Smooth muscle cell of the brain vasculature (primary cell): ENCODE results near the gene CSNK1E.

Experiments
- DNase-seq: peaks from one replicate; pipeline ENCODE4 v3.0.0-alpha.2; 2012; ENCODE audit warnings: low read depth, low spot score

CSNK1E gene

GRCh38 chr22:38305471-38306448 lies 11.5 kb downstream of the CSNK1E start:
- DNase-seq, result no peak

GRCh38 chr22:38304526-38304925 lies 12.7 kb downstream of the CSNK1E start:
- no peak for DNase-seq

GRCh38 chr22:38303974-38304373 lies 13.3 kb downstream of the CSNK1E start:
- no peak for DNase-seq

DNA sequence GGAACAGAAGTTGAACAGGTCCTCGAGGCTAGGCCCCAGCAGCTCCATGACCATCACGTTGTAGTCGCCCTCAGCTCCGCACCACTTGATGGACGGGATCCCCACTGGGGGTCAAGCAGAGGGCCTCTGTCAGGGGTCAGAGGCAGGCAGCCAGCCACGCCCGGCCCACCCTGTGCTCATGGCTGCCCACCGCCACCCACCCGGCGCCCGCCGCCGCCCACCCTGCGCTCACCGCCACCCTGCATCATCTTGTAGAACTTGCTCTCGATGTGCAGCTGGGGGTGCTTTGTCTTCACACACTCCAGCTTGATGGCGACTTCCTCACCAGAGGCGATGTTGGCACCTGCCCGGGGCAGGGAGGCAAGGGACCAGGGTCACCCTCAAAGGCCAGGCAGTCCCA lies 14.3 kb downstream of the CSNK1E start:
- DNase-seq, result no peak

GRCh38 chr22:38300946-38301345 lies 16.3 kb downstream of the CSNK1E start:
- DNase-seq, result no peak

- no peak for DNase-seq
Observed at GRCh38 chr22:38300197-38300945, 16.9 kb downstream of the CSNK1E start.

- DNase-seq, result no peak
Observed at GRCh38 chr22:38299770-38300102, 17.5 kb downstream of the CSNK1E start.

GRCh38 chr22:38298312-38299005 lies 18.8 kb downstream of the CSNK1E start:
- DNase-seq, result no peak

- no peak for DNase-seq
Observed at GRCh38 chr22:38296372-38296771, 20.9 kb downstream of the CSNK1E start.

DNA sequence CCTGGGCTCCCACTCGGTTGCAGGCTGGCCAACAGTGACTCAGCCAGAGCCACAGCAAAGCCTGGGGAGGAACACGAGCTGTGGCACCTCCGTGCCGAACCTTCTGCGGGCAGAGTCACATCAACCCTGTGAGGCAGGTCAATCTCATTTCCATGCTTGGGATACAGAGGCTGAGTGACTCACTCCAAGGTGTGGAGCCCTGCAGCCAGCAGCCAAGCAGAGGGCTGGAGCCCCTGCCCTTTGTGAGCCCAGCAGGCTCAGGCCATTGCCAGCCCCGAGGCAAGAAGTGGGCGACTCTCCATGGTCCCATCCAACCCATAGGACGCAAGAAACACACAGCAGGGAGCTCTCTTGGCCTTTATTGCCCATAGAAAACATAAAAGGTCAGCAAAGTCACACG lies 21.4 kb downstream of the CSNK1E start:
- no peak for DNase-seq

- DNase-seq, result no peak
Observed at GRCh38 chr22:38295339-38295738, 21.9 kb downstream of the CSNK1E start.

- no peak for DNase-seq
Observed at GRCh38 chr22:38294193-38294592, 23.0 kb downstream of the CSNK1E start.

DNA sequence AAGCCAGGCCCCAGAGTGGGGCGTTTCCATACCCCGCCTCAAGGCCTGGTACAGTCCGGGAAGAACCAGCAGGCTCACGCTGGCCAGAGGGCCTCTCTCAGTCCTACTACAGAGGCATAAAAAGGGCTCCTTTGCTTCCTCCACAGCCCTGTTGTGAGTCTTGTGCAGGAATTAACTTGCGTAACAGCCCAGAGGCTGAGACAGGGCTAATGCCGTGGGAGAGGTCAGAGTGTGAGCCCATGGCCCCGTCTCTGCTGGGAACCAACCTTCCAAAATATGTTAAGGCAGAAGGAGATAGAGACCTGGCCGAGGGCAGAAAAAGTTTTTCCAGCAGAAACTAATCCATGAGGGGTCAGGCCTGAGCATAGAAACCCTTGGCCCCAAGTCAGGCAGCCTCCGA lies 24.5 kb downstream of the CSNK1E start:
- no peak for DNase-seq

DNA sequence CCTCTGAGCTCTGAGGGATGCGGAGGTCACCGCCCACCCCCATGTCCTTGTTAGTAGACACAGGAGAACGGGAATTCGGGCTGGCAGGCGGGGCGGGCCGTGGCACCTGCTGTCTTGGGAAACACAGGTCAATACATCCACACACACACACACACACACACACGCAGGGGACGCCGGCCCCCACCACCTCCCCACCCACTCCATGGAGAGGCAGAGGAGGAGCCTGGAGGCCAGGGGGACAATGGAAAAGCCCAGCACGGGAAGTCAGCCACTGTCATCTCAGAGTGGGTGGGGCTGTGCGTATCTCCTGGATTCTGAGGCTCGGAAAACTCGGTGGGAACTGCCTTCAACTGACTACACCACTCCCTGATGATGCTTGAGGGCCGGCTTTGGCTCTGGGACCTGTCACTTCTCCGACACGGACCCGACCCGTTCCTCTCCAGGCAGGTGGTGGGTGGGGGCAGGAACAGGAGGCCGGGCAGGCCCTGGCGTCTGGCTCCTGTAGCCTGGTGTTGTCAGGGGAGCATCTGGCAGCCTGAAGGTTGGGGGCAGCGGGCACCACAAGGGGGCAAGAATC lies 25.9 kb downstream of the CSNK1E start:
- DNase-seq, result no peak

DNA sequence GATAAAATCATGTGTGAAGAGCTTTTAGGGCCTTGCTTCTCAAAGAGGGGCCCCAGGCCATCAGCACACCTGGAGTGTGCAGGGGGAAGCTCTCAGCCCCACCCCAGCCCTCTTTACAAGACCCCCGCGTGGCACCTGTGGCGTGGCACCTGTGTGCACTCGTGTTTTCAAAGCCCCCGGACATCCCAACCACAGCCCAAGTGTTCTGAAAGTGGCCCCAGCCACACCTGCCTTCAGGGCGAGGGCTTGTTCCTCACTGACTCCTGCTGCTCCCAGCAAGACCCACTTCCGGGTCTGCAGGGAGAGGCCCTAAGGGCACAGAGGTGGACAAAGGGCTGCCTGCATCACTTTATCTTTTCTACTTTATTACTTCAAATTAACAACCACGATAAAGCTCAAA lies 26.9 kb downstream of the CSNK1E start:
- DNase-seq, result no peak

DNA sequence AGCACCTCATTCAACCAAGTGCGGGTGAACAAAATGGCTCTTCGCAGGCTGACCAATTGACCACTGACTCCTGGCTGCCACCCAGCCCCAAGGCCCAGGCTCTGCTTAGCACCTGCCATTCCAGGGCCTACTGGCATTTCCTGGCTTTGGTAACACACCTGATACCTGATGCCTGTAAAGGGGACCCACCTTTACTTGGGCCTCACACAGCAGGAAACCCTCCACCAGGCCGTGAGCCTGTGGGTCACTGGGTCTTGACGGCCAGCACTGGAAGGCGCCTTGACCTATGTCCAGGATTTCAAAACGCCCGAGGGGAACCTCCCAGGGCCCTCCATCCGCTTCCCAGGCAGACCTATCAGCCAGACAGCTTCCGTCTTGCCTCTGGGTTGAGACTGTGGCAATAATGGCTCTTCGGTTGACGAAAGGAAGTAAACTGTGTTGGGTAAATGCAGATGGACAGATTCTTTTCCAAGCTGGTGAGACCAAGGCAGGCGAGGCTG lies 27.6 kb downstream of the CSNK1E start:
- no peak for DNase-seq

DNA sequence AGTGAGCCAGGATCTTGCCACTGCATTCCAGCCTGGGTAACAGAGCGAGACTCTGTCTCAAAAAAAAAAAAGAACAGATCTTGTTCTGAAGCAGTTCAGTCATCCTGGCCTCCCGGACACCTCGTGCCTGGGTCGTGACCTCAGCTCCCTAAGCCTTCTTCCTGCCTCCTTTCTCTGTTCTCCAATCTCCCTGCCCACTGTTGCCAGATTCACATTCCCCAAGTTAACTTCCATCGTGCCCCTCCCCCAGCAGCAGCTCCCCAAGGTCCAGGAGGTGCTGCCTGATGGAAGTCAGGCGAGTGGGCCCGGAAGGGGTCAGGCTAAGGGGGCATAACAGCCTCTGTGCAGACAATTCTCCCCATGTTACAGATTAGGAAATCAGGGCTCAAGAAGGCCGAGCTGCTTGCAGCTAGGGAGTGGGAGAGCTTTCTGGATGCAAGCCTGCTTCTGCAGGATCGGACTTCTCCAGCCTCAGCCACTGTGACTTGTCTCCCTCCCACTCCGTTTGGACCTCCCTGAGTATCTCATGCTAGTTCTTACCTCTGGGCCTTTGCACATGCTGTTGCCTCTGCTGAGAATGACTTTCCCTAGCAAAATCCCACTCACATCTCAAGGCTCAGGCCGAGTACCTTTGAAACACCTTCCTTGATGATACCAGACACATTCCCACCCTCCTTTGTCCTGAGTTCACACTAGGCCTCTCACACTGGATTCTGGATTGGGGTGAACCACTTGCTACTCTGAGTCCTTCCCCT lies 30.1 kb downstream of the CSNK1E start:
- no peak for DNase-seq

GRCh38 chr22:38285018-38285417 lies 32.2 kb downstream of the CSNK1E start:
- DNase-seq, result no peak

- DNase-seq, result peak; percentile 56
Observed at GRCh38 chr22:38284042-38284402, 33.2 kb downstream of the CSNK1E start.

DNA sequence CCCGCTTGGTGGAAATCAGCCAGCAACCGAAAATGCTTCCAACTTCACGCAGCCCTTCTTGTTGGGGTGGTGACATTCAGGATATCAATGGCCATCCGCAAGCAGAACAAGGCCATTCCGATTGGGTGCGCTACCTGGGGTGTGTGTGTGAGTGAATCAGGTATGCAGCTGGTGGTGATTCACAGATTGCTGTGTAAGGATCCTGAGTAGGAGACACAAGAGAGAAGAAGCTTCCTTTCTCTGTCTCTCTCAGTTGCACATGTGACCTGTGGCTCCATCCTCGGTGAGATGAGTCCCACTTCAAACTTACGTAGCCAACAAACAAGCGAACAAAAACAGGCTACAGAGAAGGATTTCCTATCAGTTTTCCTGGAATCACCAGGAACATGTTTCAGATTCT lies 34.8 kb downstream of the CSNK1E start:
- no peak for DNase-seq

DNA sequence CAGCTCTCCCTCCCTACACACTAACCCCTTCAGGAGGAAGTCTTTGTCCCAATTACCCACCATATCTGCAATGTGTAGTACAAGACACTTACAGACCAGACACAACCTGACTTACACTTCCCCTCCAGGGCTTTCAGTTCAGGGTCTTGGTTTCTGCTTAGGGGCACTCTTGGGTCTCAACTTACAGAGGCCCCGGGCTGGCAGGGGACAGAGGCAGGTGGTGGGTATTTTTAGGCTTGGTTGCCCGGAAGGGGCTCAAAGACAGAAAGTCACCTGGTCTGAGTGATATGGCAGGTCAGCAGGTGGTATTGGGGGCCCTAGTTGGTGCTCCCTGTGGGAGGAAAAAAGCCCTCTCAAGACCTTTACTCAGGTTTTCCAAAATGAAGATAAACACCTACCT lies 41.1 kb downstream of the CSNK1E start:
- no peak for DNase-seq
